WTC11 (cell line): ENCODE measurements around the gene NEFH. TPM values are rescaled to one million over a fixed set of nuclear protein-coding genes. Genes with fewer than 3 reads are reported as not detected.

Source experiments
- ATAC-seq: fragments of 200-7000 bp; cut with Tn5 transposase; 2 replicates; pipeline ENCODE4 v1.10.0; 2021; ENCODE audit warnings: mild to moderate bottlenecking, moderate library complexity
- CTCF ChIA-PET: fragments of 300-600 bp; sonication (Branson Sonifier 250); formaldehyde crosslinking; loops from one replicate; lab custom pipeline; 2021; ENCODE audit warnings: antibody characterized with exemption; lab: Charles Lee
- POLR2A ChIA-PET: fragments of 350-600 bp; sonication (Branson Sonifier 250); formaldehyde crosslinking; loops from one replicate; lab custom pipeline; 2021; ENCODE audit warnings: antibody characterized with exemption; lab: Charles Lee
- DNase-seq: peaks from one replicate; pipeline ENCODE4 v3.0.0; 2021; ENCODE audit warnings: low spot score
- H3K27ac Mint-ChIP-seq: 2 replicates; pipeline ENCODE4 v1.8.0; 2021; ENCODE audit warnings: mixed read lengths
- H3K27me3 Mint-ChIP-seq: 2 replicates; pipeline ENCODE4 v1.8.0; 2021; ENCODE audit warnings: low read depth, mild to moderate bottlenecking, moderate library complexity, mixed read lengths
- H3K36me3 Mint-ChIP-seq: 2 replicates; pipeline ENCODE4 v1.8.0; 2021; ENCODE audit warnings: mixed read lengths
- H3K4me1 Mint-ChIP-seq: 2 replicates; pipeline ENCODE4 v1.8.0; 2022; ENCODE audit warnings: mixed read lengths
- H3K4me3 Mint-ChIP-seq: 2 replicates; pipeline ENCODE4 v1.8.0; 2021; ENCODE audit warnings: mild to moderate bottlenecking, moderate library complexity, mixed read lengths
- H3K9me3 Mint-ChIP-seq: 2 replicates; pipeline ENCODE4 v1.8.0; 2021; ENCODE audit warnings: mixed read lengths
- ATF1 ChIP-seq: sonication (generic); formaldehyde crosslinking; IDR thresholded peaks from 2 replicates; pipeline ENCODE4 v1.8.1; 2023; ENCODE audit warnings: mild to moderate bottlenecking, moderate library complexity, missing genetic modification reagents
- ATF2 ChIP-seq: sonication (generic); formaldehyde crosslinking; IDR thresholded peaks from 2 replicates; pipeline ENCODE4 v1.8.1; 2022; ENCODE audit warnings: low read depth, missing genetic modification reagents, borderline replicate concordance
- CREB1 ChIP-seq: sonication (generic); formaldehyde crosslinking; IDR thresholded peaks from 2 replicates; pipeline ENCODE4 v1.8.0; 2023; ENCODE audit warnings: mild to moderate bottlenecking, missing genetic modification reagents
- ESRRA ChIP-seq: sonication (generic); formaldehyde crosslinking; IDR thresholded peaks from 2 replicates; pipeline ENCODE4 v1.8.1; 2022; ENCODE audit warnings: mild to moderate bottlenecking, missing genetic modification reagents, borderline replicate concordance
- FOXJ3 ChIP-seq: sonication (generic); formaldehyde crosslinking; IDR thresholded peaks from 2 replicates; pipeline ENCODE4 v1.9.0; 2021; ENCODE audit warnings: missing genetic modification reagents, mild to moderate bottlenecking, borderline replicate concordance
- FOXP4 ChIP-seq: sonication (generic); formaldehyde crosslinking; IDR thresholded peaks from 2 replicates; pipeline ENCODE4 v1.8.0; 2022; ENCODE audit warnings: mild to moderate bottlenecking, missing genetic modification reagents
- IRF1 ChIP-seq: sonication (generic); formaldehyde crosslinking; IDR thresholded peaks from 2 replicates; pipeline ENCODE4 v1.8.0; 2023; ENCODE audit warnings: missing genetic modification reagents
- KAT7 ChIP-seq: sonication (generic); formaldehyde crosslinking; IDR thresholded peaks from 2 replicates; pipeline ENCODE4 v1.8.1; 2023; ENCODE audit warnings: missing genetic modification reagents, mild to moderate bottlenecking, borderline replicate concordance
- NFATC4 ChIP-seq: fragments of 250-450 bp; sonication (Bioruptor Pico); IDR thresholded peaks from 2 replicates; pipeline ENCODE4 v1.9.0; 2021; ENCODE audit warnings: mild to moderate bottlenecking
- NR3C1 ChIP-seq: sonication (generic); formaldehyde crosslinking; conservative IDR thresholded peaks from 2 replicates; pipeline ENCODE4 v1.8.1; 2023; ENCODE audit warnings: low read depth, mild to moderate bottlenecking, missing genetic modification reagents
- PREB ChIP-seq: sonication (generic); formaldehyde crosslinking; IDR thresholded peaks from 2 replicates; pipeline ENCODE4 v1.8.1; 2022; ENCODE audit warnings: mild to moderate bottlenecking, missing genetic modification reagents, moderate library complexity, borderline replicate concordance
- PRRX2 ChIP-seq: fragments of 250-450 bp; sonication (Bioruptor Pico); IDR thresholded peaks from 2 replicates; pipeline ENCODE4 v1.8.0; 2021; ENCODE audit warnings: mild to moderate bottlenecking
- RELA ChIP-seq: sonication (generic); formaldehyde crosslinking; IDR thresholded peaks from 2 replicates; pipeline ENCODE4 v1.8.1; 2022; ENCODE audit warnings: missing genetic modification reagents, mild to moderate bottlenecking, borderline replicate concordance
- ZNF121 ChIP-seq: sonication (generic); formaldehyde crosslinking; IDR thresholded peaks from 2 replicates; pipeline ENCODE4 v1.8.0; 2023; ENCODE audit warnings: missing genetic modification reagents
- ZNF671 ChIP-seq: fragments of 250-450 bp; sonication (Bioruptor Pico); IDR thresholded peaks from 2 replicates; pipeline ENCODE4 v1.8.0; 2021; ENCODE audit warnings: mild to moderate bottlenecking
- total RNA-seq: library from RNA; stranded (reverse); gene quantifications from 3 replicates; pipeline ENCODE4 v1.2.3, GENCODE V29; 2021
- TF ChIP-seq, protein P1 (sequence below): sonication (generic); formaldehyde crosslinking; IDR thresholded peaks from 2 replicates; pipeline ENCODE4 v1.8.0; 2023; ENCODE audit warnings: mild to moderate bottlenecking, missing genetic modification reagents
- TF ChIP-seq, protein P2 (sequence below): sonication (generic); formaldehyde crosslinking; conservative IDR thresholded peaks from 2 replicates; pipeline ENCODE4 v1.8.1; 2023; ENCODE audit warnings: mild to moderate bottlenecking, low read depth, missing genetic modification reagents, moderate library complexity
- TF ChIP-seq, protein P3 (sequence below): sonication (generic); formaldehyde crosslinking; IDR thresholded peaks from 2 replicates; pipeline ENCODE4 v1.8.1; 2023; ENCODE audit warnings: mild to moderate bottlenecking, missing genetic modification reagents, borderline replicate concordance

Gene NEFH
- total RNA-seq, 1 experiment from 2014 or later = 2.6 TPM

- Mint-ChIP-seq H3K27me3 (peaks cover 4% of the 10 kb centered on the region; the same call in 1 of the 2 replicates), H3K27ac (0 out of 2 replicates have a peak overlapping the region, but pooled peaks have one; percentile 2), H3K36me3 (no peaks in the 10 kb centered on the region), H3K4me1 (peaks cover 5% of the 10 kb centered on the region), H3K4me3 (no peak overlapping the region), H3K9me3 (no peaks in the 10 kb centered on the region)
- POLR2A ChIA-PET = interaction anchor here (0.6 kb wide), 1 partner anchor 95 kb away, joined by 5 read pairs; no protein-coding TSS in a partner anchor
- DNase-seq (no peak), ATAC-seq (peak; percentile 38)
- CTCF ChIA-PET = interaction anchor here (0.6 kb wide), 1 partner anchor 34 kb away, joined by 3 read pairs; no protein-coding TSS in a partner anchor
- no peak for TF ChIP-seq ZNF121 (CRISPR knock-in tag)
- TF ChIP-seq ATF2 = no peak
- TF ChIP-seq ESRRA (CRISPR knock-in tag) = no peak
- TF ChIP-seq IRF1 (CRISPR knock-in tag) = no peak
These were observed 16.4 kb upstream of the NEFH start for GRCh38 chr22:29463629-29464028.

- ChIA-PET CTCF (interaction anchor here (1.4 kb wide), 1 partner anchor 18 kb away, joined by 5 read pairs; no protein-coding TSS in a partner anchor), POLR2A (no interaction called here)
- no peak overlapping the region for H3K27ac Mint-ChIP-seq
These were observed 15.4 kb upstream of the NEFH start for GRCh38 chr22:29464581-29464980.

More at GRCh38 chr22:29464581-29464980, 15.4 kb upstream of the NEFH start:
- DNase-seq = no peak
- no peak for ATAC-seq
- H3K36me3 Mint-ChIP-seq = no peaks in the 10 kb centered on the region
- TF ChIP-seq, protein P1, sequence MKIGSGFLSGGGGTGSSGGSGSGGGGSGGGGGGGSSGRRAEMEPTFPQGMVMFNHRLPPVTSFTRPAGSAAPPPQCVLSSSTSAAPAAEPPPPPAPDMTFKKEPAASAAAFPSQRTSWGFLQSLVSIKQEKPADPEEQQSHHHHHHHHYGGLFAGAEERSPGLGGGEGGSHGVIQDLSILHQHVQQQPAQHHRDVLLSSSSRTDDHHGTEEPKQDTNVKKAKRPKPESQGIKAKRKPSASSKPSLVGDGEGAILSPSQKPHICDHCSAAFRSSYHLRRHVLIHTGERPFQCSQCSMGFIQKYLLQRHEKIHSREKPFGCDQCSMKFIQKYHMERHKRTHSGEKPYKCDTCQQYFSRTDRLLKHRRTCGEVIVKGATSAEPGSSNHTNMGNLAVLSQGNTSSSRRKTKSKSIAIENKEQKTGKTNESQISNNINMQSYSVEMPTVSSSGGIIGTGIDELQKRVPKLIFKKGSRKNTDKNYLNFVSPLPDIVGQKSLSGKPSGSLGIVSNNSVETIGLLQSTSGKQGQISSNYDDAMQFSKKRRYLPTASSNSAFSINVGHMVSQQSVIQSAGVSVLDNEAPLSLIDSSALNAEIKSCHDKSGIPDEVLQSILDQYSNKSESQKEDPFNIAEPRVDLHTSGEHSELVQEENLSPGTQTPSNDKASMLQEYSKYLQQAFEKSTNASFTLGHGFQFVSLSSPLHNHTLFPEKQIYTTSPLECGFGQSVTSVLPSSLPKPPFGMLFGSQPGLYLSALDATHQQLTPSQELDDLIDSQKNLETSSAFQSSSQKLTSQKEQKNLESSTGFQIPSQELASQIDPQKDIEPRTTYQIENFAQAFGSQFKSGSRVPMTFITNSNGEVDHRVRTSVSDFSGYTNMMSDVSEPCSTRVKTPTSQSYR (CRISPR knock-in tag) = no peak
- TF ChIP-seq FOXP4 (CRISPR knock-in tag) = no peak
- no peak for TF ChIP-seq PREB
- TF ChIP-seq PRRX2 (CRISPR knock-in tag) = no peak
- TF ChIP-seq RELA = no peak
- TF ChIP-seq CREB1 (CRISPR knock-in tag) = no peak
- TF ChIP-seq ATF1 (CRISPR knock-in tag) = no peak
- TF ChIP-seq, protein P2, sequence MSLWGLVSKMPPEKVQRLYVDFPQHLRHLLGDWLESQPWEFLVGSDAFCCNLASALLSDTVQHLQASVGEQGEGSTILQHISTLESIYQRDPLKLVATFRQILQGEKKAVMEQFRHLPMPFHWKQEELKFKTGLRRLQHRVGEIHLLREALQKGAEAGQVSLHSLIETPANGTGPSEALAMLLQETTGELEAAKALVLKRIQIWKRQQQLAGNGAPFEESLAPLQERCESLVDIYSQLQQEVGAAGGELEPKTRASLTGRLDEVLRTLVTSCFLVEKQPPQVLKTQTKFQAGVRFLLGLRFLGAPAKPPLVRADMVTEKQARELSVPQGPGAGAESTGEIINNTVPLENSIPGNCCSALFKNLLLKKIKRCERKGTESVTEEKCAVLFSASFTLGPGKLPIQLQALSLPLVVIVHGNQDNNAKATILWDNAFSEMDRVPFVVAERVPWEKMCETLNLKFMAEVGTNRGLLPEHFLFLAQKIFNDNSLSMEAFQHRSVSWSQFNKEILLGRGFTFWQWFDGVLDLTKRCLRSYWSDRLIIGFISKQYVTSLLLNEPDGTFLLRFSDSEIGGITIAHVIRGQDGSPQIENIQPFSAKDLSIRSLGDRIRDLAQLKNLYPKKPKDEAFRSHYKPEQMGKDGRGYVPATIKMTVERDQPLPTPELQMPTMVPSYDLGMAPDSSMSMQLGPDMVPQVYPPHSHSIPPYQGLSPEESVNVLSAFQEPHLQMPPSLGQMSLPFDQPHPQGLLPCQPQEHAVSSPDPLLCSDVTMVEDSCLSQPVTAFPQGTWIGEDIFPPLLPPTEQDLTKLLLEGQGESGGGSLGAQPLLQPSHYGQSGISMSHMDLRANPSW (CRISPR knock-in tag) = no peak
- no peak for TF ChIP-seq NR3C1
- TF ChIP-seq NFATC4 (CRISPR knock-in tag) = no peak
- TF ChIP-seq, protein P3, sequence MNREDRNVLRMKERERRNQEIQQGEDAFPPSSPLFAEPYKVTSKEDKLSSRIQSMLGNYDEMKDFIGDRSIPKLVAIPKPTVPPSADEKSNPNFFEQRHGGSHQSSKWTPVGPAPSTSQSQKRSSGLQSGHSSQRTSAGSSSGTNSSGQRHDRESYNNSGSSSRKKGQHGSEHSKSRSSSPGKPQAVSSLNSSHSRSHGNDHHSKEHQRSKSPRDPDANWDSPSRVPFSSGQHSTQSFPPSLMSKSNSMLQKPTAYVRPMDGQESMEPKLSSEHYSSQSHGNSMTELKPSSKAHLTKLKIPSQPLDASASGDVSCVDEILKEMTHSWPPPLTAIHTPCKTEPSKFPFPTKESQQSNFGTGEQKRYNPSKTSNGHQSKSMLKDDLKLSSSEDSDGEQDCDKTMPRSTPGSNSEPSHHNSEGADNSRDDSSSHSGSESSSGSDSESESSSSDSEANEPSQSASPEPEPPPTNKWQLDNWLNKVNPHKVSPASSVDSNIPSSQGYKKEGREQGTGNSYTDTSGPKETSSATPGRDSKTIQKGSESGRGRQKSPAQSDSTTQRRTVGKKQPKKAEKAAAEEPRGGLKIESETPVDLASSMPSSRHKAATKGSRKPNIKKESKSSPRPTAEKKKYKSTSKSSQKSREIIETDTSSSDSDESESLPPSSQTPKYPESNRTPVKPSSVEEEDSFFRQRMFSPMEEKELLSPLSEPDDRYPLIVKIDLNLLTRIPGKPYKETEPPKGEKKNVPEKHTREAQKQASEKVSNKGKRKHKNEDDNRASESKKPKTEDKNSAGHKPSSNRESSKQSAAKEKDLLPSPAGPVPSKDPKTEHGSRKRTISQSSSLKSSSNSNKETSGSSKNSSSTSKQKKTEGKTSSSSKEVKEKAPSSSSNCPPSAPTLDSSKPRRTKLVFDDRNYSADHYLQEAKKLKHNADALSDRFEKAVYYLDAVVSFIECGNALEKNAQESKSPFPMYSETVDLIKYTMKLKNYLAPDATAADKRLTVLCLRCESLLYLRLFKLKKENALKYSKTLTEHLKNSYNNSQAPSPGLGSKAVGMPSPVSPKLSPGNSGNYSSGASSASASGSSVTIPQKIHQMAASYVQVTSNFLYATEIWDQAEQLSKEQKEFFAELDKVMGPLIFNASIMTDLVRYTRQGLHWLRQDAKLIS (CRISPR knock-in tag) = no peak
- no peak for TF ChIP-seq ZNF671 (CRISPR knock-in tag)
- no peak for TF ChIP-seq KAT7 (CRISPR knock-in tag)
- TF ChIP-seq FOXJ3 (CRISPR knock-in tag) = no peak
- TF ChIP-seq, all 79 proteins: peak for 0
- no peak overlapping the region for H3K4me3 Mint-ChIP-seq
- no peaks in the 10 kb centered on the region for H3K9me3 Mint-ChIP-seq
- H3K4me1 Mint-ChIP-seq = peaks cover 12% of the 10 kb centered on the region
- peaks cover 13% of the 10 kb centered on the region for H3K27me3 Mint-ChIP-seq
